ENCODE data around the gene RELN.

The RELN gene

GRCh38 chr7:103445228-103446048 lies 544.0 kb downstream of the RELN start:
- DNase-seq, result no peak

DNA sequence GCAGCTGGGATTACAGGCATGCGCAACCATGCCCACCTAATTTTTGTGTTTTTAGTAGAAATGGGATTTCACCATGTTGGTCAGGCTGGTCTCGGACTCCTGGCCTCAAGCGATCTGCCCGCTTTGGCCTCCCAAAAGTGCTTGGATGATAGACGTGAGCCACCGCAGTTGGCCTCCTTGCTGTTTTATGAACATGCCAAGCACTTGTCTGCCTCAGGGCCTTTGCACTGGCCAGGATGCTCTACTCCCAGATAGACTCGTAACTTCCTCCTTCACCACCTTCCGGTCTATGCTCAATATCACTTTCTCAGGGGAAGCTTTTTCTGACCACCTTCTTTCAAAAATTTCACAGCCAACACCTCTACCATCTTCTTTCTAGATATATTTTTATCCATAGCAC lies 549.8 kb downstream of the RELN start:
- DNase-seq, result no peak

GRCh38 chr7:103437623-103438022 lies 551.8 kb downstream of the RELN start:
- no peak for DNase-seq

DNA sequence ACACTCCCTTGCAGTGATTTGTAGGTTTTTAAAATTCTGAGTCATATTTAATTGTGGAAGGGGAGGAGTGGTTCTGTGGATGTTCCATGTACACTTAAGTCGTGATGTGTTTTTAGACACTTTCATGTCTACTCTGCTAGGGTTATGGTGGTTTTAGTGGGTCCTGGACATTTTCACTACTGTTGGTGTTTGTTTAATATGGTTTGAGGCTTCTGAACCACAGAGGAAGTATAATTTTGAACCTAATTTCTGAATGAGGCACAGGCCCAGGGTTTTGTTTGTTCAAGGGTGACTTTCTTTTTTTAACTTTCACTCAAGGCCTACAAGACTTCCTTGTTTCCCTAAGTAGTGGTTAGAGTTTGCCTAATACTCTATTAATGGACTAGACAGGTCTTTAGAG lies 556.7 kb downstream of the RELN start:
- DNase-seq, result no peak

- DNase-seq, result no peak
These were observed 564.3 kb downstream of the RELN start for GRCh38 chr7:103425177-103425576.

GRCh38 chr7:103423467-103424179 lies 565.8 kb downstream of the RELN start:
- no peak for DNase-seq

Data from COR-L47 (cell line).